HCT116 (cell line): ENCODE results near the gene ARL15. TPM values are rescaled to one million over a fixed set of nuclear protein-coding genes. Genes with fewer than 3 reads are reported as not detected.

Experiments used
- ATAC-seq: fragments of 200-7000 bp; cut with Tn5 transposase; 2 replicates; pipeline ENCODE4 v1.9.1; 2020; ENCODE audit warnings: mild to moderate bottlenecking, moderate library complexity
- BruUV-seq: library from RNA; stranded (reverse); fragments of 400-500 nt; replicated peaks from 2 replicates; lab custom pipeline; 2021; lab: Mats Ljungman, UMichigan
- CTCF ChIA-PET: fragments of 300-600 bp; sonication (Branson Sonifier 250); formaldehyde crosslinking; loops from one replicate; lab custom pipeline; 2021; ENCODE audit warnings: antibody characterized with exemption; lab: Charles Lee
- POLR2A ChIA-PET: fragments of 300-600, 350-600 bp; sonication (Branson Sonifier 250); formaldehyde crosslinking; loops from one replicate; lab custom pipeline; 2021; ENCODE audit warnings: antibody characterized with exemption; lab: Charles Lee
- RAD21 ChIA-PET, 2 experiments: fragments of 300-600 bp; sonication (Branson Sonifier 250); formaldehyde crosslinking; loops; one replicate each; lab custom pipeline; 2023; ENCODE audit warnings: low total read pairs in 2 of 2; ENCODE audit not compliant: uncharacterized antibody in 2 of 2, unreplicated experiment in 2 of 2, low non-redundant PET in 1 of 2; lab: Charles Lee
- DNase-seq: peaks from one replicate; pipeline ENCODE4 v3.0.0-alpha.2; 2010; ENCODE audit warnings: low read depth, low spot score
- H2AFZ ChIP-seq: fragments of 200-600 bp; shearing (Covaris generic), sonication (generic); 2 replicates; pipeline ENCODE4 v1.6.1; 2017; ENCODE audit warnings: low read depth, mixed run types, mixed read lengths, antibody characterized with exemption, low read length; ENCODE audit not compliant: poor library complexity, severe bottlenecking
- H3K27ac ChIP-seq: 2 replicates; pipeline ENCODE4 v1.5.1; 2012; ENCODE audit warnings: low read depth, low read length
- H3K27me3 ChIP-seq: fragments of 200-600 bp; sonication (generic); 2 replicates; pipeline ENCODE4 v1.6.1; 2016; ENCODE audit warnings: mixed run types, low read length, mixed read lengths; ENCODE audit not compliant: insufficient read depth
- H3K36me3 ChIP-seq, 2 experiments: fragments of 200-500 bp in 1 of 2; fragments of 200-600 bp in 1 of 2; sonication (Bioruptor generic) in 1 of 2; sonication (generic) in 1 of 2; 2 replicates each; pipeline versions ENCODE4 v1.5.1 to v1.6.1; 2014 to 2016; ENCODE audit warnings: low read length in 2 of 2, inconsistent platforms in 1 of 2, mixed read lengths in 1 of 2, mixed run types in 1 of 2; ENCODE audit not compliant: insufficient read depth in 2 of 2, control insufficient read depth in 1 of 2
- H3K4me1 ChIP-seq, 2 experiments: fragments of 200-600 bp in 1 of 2; sonication (generic) in 1 of 2; 2 replicates each; pipeline versions ENCODE4 v1.5.1 to v1.6.1; 2012 to 2017; ENCODE audit warnings: low read length in 2 of 2, inconsistent platforms in 1 of 2, mild to moderate bottlenecking in 1 of 2, mixed read lengths in 1 of 2, mixed run types in 1 of 2, moderate library complexity in 1 of 2; ENCODE audit not compliant: insufficient read depth in 2 of 2, control insufficient read depth in 1 of 2
- H3K4me2 ChIP-seq: fragments of 200-600 bp; sonication (generic); 2 replicates; pipeline ENCODE4 v1.6.1; 2017; ENCODE audit warnings: mixed run types, low read length, mixed read lengths
- H3K4me3 ChIP-seq, 2 experiments: fragments of 200-600 bp in 1 of 2; sonication (generic) in 1 of 2; replicated peaks in 1 of 2; 2 replicates each; pipeline ENCODE4 v1.5.1; 2011 to 2016; ENCODE audit warnings: low read length in 2 of 2, control low read depth in 1 of 2, low read depth in 1 of 2, mild to moderate bottlenecking in 1 of 2, mixed read lengths in 1 of 2, mixed run types in 1 of 2
- H3K79me2 ChIP-seq: fragments of 200-600 bp; sonication (generic); 2 replicates; pipeline ENCODE4 v1.6.1; 2017; ENCODE audit warnings: mild to moderate bottlenecking, mixed run types, low read length, moderate library complexity, mixed read lengths; ENCODE audit not compliant: insufficient read depth
- H3K9ac ChIP-seq: fragments of 200-600 bp; sonication (generic); 2 replicates; pipeline ENCODE4 v1.6.1; 2016; ENCODE audit warnings: low read length, mixed read lengths
- H3K9me2 ChIP-seq: fragments of 200-600 bp; sonication (generic), shearing (Covaris generic); 2 replicates; pipeline ENCODE4 v1.6.1; 2017; ENCODE audit warnings: mixed run types, mild to moderate bottlenecking, moderate library complexity; ENCODE audit not compliant: insufficient read depth
- H3K9me3 ChIP-seq, 2 experiments: fragments of 200-500 bp in 1 of 2; fragments of 200-600 bp in 1 of 2; sonication (Bioruptor generic) in 1 of 2; sonication (generic) in 1 of 2; 2 replicates each; pipeline ENCODE4 v1.6.1; 2014 to 2017; ENCODE audit warnings: low read length in 2 of 2, mixed read lengths in 2 of 2, inconsistent platforms in 1 of 2, low read depth in 1 of 2, mild to moderate bottlenecking in 1 of 2, mixed run types in 1 of 2, moderate library complexity in 1 of 2; ENCODE audit not compliant: control insufficient read depth in 1 of 2, insufficient read depth in 1 of 2
- H4K20me1 ChIP-seq: fragments of 200-600 bp; sonication (generic), shearing (Covaris generic); 2 replicates; pipeline ENCODE4 v1.6.1; 2017; ENCODE audit warnings: mixed run types, mild to moderate bottlenecking, moderate library complexity; ENCODE audit not compliant: insufficient read depth
- ATF3 ChIP-seq: IDR thresholded peaks from 2 replicates; pipeline ENCODE4 v1.6.1; 2012
- CEBPB ChIP-seq: IDR thresholded peaks from 2 replicates; pipeline ENCODE4 v1.6.1; 2012; ENCODE audit warnings: low read depth
- EZH2phosphoT487 ChIP-seq: fragments of 200-600 bp; IDR thresholded peaks from 2 replicates; pipeline ENCODE4 v1.6.1; 2018; ENCODE audit warnings: antibody characterized with exemption, borderline replicate concordance
- FOSL1 ChIP-seq: IDR thresholded peaks from 2 replicates; pipeline ENCODE4 v1.6.1; 2012; ENCODE audit warnings: low read depth
- MAX ChIP-seq: IDR thresholded peaks from 2 replicates; pipeline ENCODE4 v1.6.1; 2012
- POLR2A ChIP-seq: IDR thresholded peaks from 2 replicates; pipeline ENCODE4 v1.7.0; 2011; ENCODE audit warnings: borderline replicate concordance; ENCODE audit not compliant: insufficient read depth, insufficient read length; ENCODE audit errors: extremely low read depth
- POLR2AphosphoS5 ChIP-seq: IDR thresholded peaks from 2 replicates; pipeline ENCODE4 v1.6.1; 2011; ENCODE audit warnings: mild to moderate bottlenecking, low read depth, low read length, moderate library complexity
- RAD21 ChIP-seq: IDR thresholded peaks from 2 replicates; pipeline ENCODE4 v1.6.1; 2012; ENCODE audit warnings: low read depth, mild to moderate bottlenecking
- REST ChIP-seq: IDR thresholded peaks from 2 replicates; pipeline ENCODE4 v1.6.1; 2012; ENCODE audit warnings: low read depth
- SIN3A ChIP-seq: IDR thresholded peaks from 2 replicates; pipeline ENCODE4 v1.6.1; 2012; ENCODE audit warnings: low read depth
- TCF7L2 ChIP-seq: IDR thresholded peaks from 2 replicates; pipeline ENCODE4 v1.7.0; 2011; ENCODE audit warnings: borderline replicate concordance, inconsistent platforms; ENCODE audit not compliant: insufficient read depth, insufficient read length; ENCODE audit errors: extremely low read depth
- YY1 ChIP-seq: IDR thresholded peaks from 2 replicates; pipeline ENCODE4 v1.6.1; 2011; ENCODE audit warnings: low read length, low read depth, moderate library complexity, mild to moderate bottlenecking; ENCODE audit not compliant: insufficient replicate concordance; ENCODE audit errors: extremely low read depth
- ZNF274 ChIP-seq: fragments of 200-500 bp; sonication (Bioruptor generic); IDR thresholded peaks from 2 replicates; pipeline ENCODE4 v1.6.1; 2014; ENCODE audit warnings: mild to moderate bottlenecking, low read depth, low read length, inconsistent platforms
- intact Hi-C: fragments of 100-400 bp; cut with micrococcal nuclease; formaldehyde crosslinking; loops from 2 replicates; pipeline ENCODE4 v1.10.0; 2022
- total RNA-seq: library from RNA; stranded (reverse); gene quantifications from one replicate; pipeline ENCODE4 v1.2.1, GENCODE V29; 2021; ENCODE audit not compliant: unreplicated experiment

Gene ARL15
- total RNA-seq, 1 experiment from 2014 or later: 15.0 TPM

GRCh38 chr5:54040018-54040417 is 270.4 kb downstream of the ARL15 start:
- BruUV-seq: no TSS peak
- no peak for ATAC-seq
- Histone ChIP-seq H3K4me3 (no peak overlapping the region), H3K36me3 (no peaks in the 10 kb centered on the region), H3K9me3 (no peaks in the 10 kb centered on the region), H3K4me1 (no peaks in the 10 kb centered on the region), H3K4me2 (no peak overlapping the region), H3K9ac (no peak overlapping the region), H3K27ac (no peak overlapping the region), H3K9me2 (no peaks in the 10 kb centered on the region), H3K27me3 (no peaks in the 10 kb centered on the region), H4K20me1 (no peaks in the 10 kb centered on the region), H2AFZ (no peak overlapping the region), H3K79me2 (no peaks in the 10 kb centered on the region)
- intact Hi-C loops: no loop called here
- TF ChIP-seq CEBPB (no peak), REST (no peak), FOSL1 (no peak), POLR2A (no peak), RAD21 (no peak), ATF3 (no peak), POLR2AphosphoS5 (no peak), SIN3A (no peak)
- POLR2A ChIA-PET: no interaction called here
- CTCF ChIA-PET: no interaction called here
- RAD21 ChIA-PET: no interaction called here
- no peak for DNase-seq

GRCh38 chr5:54037205-54037604 is 273.2 kb downstream of the ARL15 start:
- BruUV-seq: no TSS peak
- no peaks in the 10 kb centered on the region for H3K4me1 ChIP-seq
- H3K4me2 ChIP-seq: no peak overlapping the region
- CTCF ChIA-PET: no interaction called here
- no peak for DNase-seq
- no peaks in the 10 kb centered on the region for H4K20me1 ChIP-seq
- no peaks in the 10 kb centered on the region for H3K79me2 ChIP-seq
- H3K27me3 ChIP-seq: no peaks in the 10 kb centered on the region
- H2AFZ ChIP-seq: no peak overlapping the region
- RAD21 ChIA-PET: no interaction called here
- no peak for ATAC-seq
- no peak overlapping the region for H3K9ac ChIP-seq
- H3K9me3 ChIP-seq: no peaks in the 10 kb centered on the region
- no peak overlapping the region for H3K27ac ChIP-seq
- no peak overlapping the region for H3K4me3 ChIP-seq
- H3K9me2 ChIP-seq: no peaks in the 10 kb centered on the region
- no peaks in the 10 kb centered on the region for H3K36me3 ChIP-seq
- intact Hi-C loops: no loop called here
- POLR2A ChIA-PET: no interaction called here
- TF ChIP-seq TCF7L2: no peak
- no peak for TF ChIP-seq MAX
- no peak for TF ChIP-seq REST
- no peak for TF ChIP-seq EZH2phosphoT487
- no peak for TF ChIP-seq POLR2AphosphoS5
- no peak for TF ChIP-seq SIN3A
- TF ChIP-seq ZNF274: no peak
- no peak for TF ChIP-seq YY1
